ENCODE results near the gene PPM1E.
"Not testable (repeated sequence)": the region's sequence is repeated elsewhere in the genome, so short reads cannot be mapped to it uniquely, and the experiment has no call there.

The PPM1E gene

GRCh38 chr17:58755577-58756245 is at the start of gene PPM1E:
Gene PPM1E, plus strand, starts transcription at chr17:58755854.
- DNase-seq, result peak; percentile 23

GRCh38 chr17:58706351-58707140 is 49.1 kb upstream of the PPM1E start:
- DNase-seq, result no peak

- peak; percentile 77 for DNase-seq
Observed at GRCh38 chr17:58710948-58711552, 44.6 kb upstream of the PPM1E start.

- no peak for DNase-seq
Observed at GRCh38 chr17:58722274-58722673, 33.4 kb upstream of the PPM1E start.

GRCh38 chr17:58722696-58723095 is 33.0 kb upstream of the PPM1E start:
- DNase-seq, result no peak

- DNase-seq, result no peak
Observed at GRCh38 chr17:58728798-58729197, 26.9 kb upstream of the PPM1E start.

GRCh38 chr17:58730937-58731336 is 24.7 kb upstream of the PPM1E start:
- DNase-seq, result no peak

- no peak for DNase-seq
Observed at GRCh38 chr17:58734040-58734439, 21.6 kb upstream of the PPM1E start.

GRCh38 chr17:58734811-58735210 is 20.8 kb upstream of the PPM1E start:
- no peak for DNase-seq

- DNase-seq, result no peak
Observed at GRCh38 chr17:58741121-58741625, 14.5 kb upstream of the PPM1E start.

GRCh38 chr17:58747674-58748073 is 8.0 kb upstream of the PPM1E start:
- no peak for DNase-seq

GRCh38 chr17:58749627-58750026 is 6.0 kb upstream of the PPM1E start:
- DNase-seq, result not testable (repeated sequence)

GRCh38 chr17:58753026-58753425 is 2.6 kb upstream of the PPM1E start:
- DNase-seq, result no peak

GRCh38 chr17:58755269-58755576 is 431 bp upstream of the PPM1E start:
- DNase-seq, result no peak

GRCh38 chr17:58756246-58757161 is 850 bp downstream of the PPM1E start:
- DNase-seq, result peak; percentile 2

GRCh38 chr17:58757162-58757613 is 1.5 kb downstream of the PPM1E start:
- DNase-seq, result peak; percentile 3

GRCh38 chr17:58758890-58759289 is 3.2 kb downstream of the PPM1E start:
- DNase-seq, result no peak

- no peak for DNase-seq
Observed at GRCh38 chr17:58759522-58759921, 3.9 kb downstream of the PPM1E start.

- no peak for DNase-seq
Observed at GRCh38 chr17:58760248-58760647, 4.6 kb downstream of the PPM1E start.

GRCh38 chr17:58763263-58763662 is 7.6 kb downstream of the PPM1E start:
- no peak for DNase-seq

GRCh38 chr17:58764373-58764772 is 8.7 kb downstream of the PPM1E start:
- no peak for DNase-seq

- DNase-seq, result not testable (repeated sequence)
Observed at GRCh38 chr17:58778482-58778881, 22.8 kb downstream of the PPM1E start.

- no peak for DNase-seq
Observed at GRCh38 chr17:58779446-58779845, 23.8 kb downstream of the PPM1E start.
